ENCODE results near the gene PCDHGA1.

DNA sequence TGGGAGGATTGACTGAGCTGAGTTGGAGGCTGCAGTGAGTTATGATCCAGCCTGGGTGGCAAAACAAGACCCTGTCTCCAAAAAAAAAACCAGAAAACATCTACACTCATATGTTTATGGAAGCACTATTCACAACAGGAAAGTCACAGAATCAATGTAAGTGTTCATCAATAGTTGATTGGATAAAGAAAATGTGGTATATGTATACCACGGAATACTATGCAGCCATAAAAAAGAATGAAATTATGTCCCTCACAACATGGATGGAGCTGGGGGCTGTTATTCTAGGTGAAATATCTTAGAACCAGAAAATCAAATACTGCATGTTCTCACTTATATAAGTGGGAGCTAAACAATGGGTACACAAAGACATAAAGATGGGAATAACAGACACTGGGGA, 23.7 kb upstream of the PCDHGA1 start:
- TF ChIP-seq, protein P1, sequence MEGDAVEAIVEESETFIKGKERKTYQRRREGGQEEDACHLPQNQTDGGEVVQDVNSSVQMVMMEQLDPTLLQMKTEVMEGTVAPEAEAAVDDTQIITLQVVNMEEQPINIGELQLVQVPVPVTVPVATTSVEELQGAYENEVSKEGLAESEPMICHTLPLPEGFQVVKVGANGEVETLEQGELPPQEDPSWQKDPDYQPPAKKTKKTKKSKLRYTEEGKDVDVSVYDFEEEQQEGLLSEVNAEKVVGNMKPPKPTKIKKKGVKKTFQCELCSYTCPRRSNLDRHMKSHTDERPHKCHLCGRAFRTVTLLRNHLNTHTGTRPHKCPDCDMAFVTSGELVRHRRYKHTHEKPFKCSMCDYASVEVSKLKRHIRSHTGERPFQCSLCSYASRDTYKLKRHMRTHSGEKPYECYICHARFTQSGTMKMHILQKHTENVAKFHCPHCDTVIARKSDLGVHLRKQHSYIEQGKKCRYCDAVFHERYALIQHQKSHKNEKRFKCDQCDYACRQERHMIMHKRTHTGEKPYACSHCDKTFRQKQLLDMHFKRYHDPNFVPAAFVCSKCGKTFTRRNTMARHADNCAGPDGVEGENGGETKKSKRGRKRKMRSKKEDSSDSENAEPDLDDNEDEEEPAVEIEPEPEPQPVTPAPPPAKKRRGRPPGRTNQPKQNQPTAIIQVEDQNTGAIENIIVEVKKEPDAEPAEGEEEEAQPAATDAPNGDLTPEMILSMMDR (IDR thresholded peaks at IDR 0.05 in 8 of 11, conservative IDR thresholded peaks at IDR 0.05 in 3 of 11) = no peak
- no peak for TF ChIP-seq POLR2A (IDR thresholded peaks at IDR 0.05)

All from spleen (tissue), 7 donors.